Activated CD8-positive, alpha-beta T cell treated with anti-CD3 and anti-CD28 coated beads, Interleukin-2, amount 10 ng/mL, durations not matched to agents 7 days and 5 days (primary cell): Measurements from ENCODE around the gene PDE4B. TPM values are rescaled to one million over a fixed set of nuclear protein-coding genes. Genes with fewer than 3 reads are reported as not detected.

ENCODE experiments used
- ATAC-seq: fragments of 150-1000 bp; cut with Tn5 transposase; one replicate; pipeline ENCODE4 v1.10.0; 2021; ENCODE audit warnings: moderate library complexity
- CTCF ChIA-PET: fragments of 350-600 bp; sonication (Branson Sonifier 250); formaldehyde crosslinking; loops from one replicate; lab custom pipeline; 2021; ENCODE audit warnings: antibody characterized with exemption; lab: Charles Lee
- POLR2A ChIA-PET: fragments of 350-600 bp; sonication (Branson Sonifier 250); formaldehyde crosslinking; loops from one replicate; lab custom pipeline; 2021; ENCODE audit warnings: antibody characterized with exemption; lab: Charles Lee
- DNase-seq: peaks from one replicate; pipeline ENCODE4 v3.0.0-alpha.2; 2020
- H3K27ac Mint-ChIP-seq: one replicate; pipeline ENCODE4 v1.8.0; 2021; ENCODE audit warnings: mild to moderate bottlenecking, mixed read lengths
- H3K27me3 Mint-ChIP-seq: one replicate; pipeline ENCODE4 v1.8.0; 2021; ENCODE audit warnings: low read depth, mixed read lengths
- H3K36me3 Mint-ChIP-seq: one replicate; pipeline ENCODE4 v1.8.0; 2021; ENCODE audit warnings: low read depth, mixed read lengths
- H3K4me1 Mint-ChIP-seq: one replicate; pipeline ENCODE4 v1.8.0; 2021; ENCODE audit warnings: low read depth, mixed read lengths
- H3K4me3 Mint-ChIP-seq: one replicate; pipeline ENCODE4 v1.8.0; 2021; ENCODE audit warnings: mild to moderate bottlenecking, mixed read lengths
- H3K9me3 Mint-ChIP-seq: one replicate; pipeline ENCODE4 v1.8.0; 2022; ENCODE audit warnings: mixed read lengths; ENCODE audit not compliant: insufficient read depth
- total RNA-seq, 2 experiments: library from RNA; stranded (reverse); gene quantifications; one replicate each; pipeline ENCODE4 v1.2.3, GENCODE V29; 2021

Gene PDE4B
- total RNA-seq, 2 experiments from 2014 or later: 21.4 to 24.3 TPM

DNA sequence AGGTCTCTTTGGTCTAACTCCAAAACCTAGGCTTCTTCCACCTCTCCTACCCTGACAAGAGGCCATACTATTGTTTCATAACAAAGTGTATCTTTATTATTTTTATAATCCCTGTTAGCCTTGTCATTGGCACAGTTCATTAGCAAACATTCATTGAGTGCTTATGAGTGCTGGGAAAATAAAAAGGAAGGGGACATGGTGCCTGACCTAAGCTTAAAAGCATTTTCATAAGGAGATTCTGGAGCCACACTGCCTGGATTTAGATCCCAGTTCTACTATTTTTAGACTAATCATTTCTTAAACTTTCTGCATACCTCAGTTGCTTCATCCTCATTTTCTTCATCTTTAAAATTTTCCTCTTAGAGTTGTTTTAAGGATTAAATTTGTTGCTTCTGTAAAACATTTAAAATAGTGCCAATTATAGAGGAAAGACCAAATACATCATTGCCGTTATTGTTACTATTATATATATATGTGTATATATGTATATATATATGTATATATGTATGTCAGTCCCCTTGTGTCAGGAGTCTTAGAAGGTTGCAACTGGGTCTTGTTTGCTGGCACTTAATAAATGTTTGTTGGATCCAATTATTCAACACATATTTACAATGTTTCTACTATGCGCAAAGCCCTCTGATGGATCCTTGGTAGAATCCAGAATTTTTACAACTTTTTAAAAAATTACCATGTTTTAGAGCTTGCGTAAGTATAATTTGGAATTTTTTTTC, 490.4 kb downstream of the PDE4B start:
- ChIA-PET CTCF (interaction anchor here (0.9 to 3.7 kb wide), 25 partner anchors 8 to 163 kb away, joined by 3 to 39 read pairs (median 6); no protein-coding TSS in a partner anchor), POLR2A (interaction anchor here (0.7 to 2.7 kb wide), 7 partner anchors 19 to 163 kb away, joined by 3 to 22 read pairs (median 6); no protein-coding TSS in a partner anchor)
- peaks cover 88% of the 10 kb centered on the region for H3K4me1 Mint-ChIP-seq
- H3K9me3 Mint-ChIP-seq: no peaks in the 10 kb centered on the region
- H3K36me3 Mint-ChIP-seq: peaks cover 8% of the 10 kb centered on the region
- no peak overlapping the region for H3K4me3 Mint-ChIP-seq
- DNase-seq: no peak
- no peaks in the 10 kb centered on the region for H3K27me3 Mint-ChIP-seq
- H3K27ac Mint-ChIP-seq: no peak overlapping the region
- no peak for ATAC-seq

DNA sequence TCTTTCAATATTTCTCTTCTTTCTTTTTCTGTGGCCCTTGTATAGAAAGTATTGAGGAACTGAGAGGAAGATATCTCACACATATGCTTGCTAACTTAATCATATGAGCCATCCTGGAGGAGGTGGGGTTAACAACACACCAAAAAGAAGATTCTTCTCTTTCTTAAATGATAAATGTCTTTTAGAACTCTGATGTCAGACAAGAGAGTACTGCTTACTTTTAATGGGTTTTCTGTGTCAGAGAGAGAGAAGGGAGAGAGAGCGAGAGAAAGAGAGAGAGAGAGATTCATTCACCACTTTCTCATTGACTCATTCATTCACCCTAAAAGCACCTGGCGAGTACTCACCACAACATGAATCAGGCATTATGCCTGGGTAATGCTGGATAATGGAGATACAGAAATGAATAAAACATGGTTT, 490.9 kb downstream of the PDE4B start:
- Mint-ChIP-seq H3K4me1 (peaks cover 88% of the 10 kb centered on the region), H3K4me3 (no peak overlapping the region), H3K9me3 (peaks cover 4% of the 10 kb centered on the region), H3K27me3 (no peaks in the 10 kb centered on the region), H3K27ac (peak overlapping the region; percentile 43), H3K36me3 (peaks cover 9% of the 10 kb centered on the region)
- POLR2A ChIA-PET: interaction anchor here (1.3 to 2.7 kb wide), 2 partner anchors 52 to 53 kb away, joined by 6 to 13 read pairs; no protein-coding TSS in a partner anchor
- ATAC-seq (peak; percentile 35), DNase-seq (no peak)
- CTCF ChIA-PET: interaction anchor here (1.8 to 3.7 kb wide), 8 partner anchors 18 to 162 kb away, joined by 4 to 39 read pairs (median 21); no protein-coding TSS in a partner anchor

DNA sequence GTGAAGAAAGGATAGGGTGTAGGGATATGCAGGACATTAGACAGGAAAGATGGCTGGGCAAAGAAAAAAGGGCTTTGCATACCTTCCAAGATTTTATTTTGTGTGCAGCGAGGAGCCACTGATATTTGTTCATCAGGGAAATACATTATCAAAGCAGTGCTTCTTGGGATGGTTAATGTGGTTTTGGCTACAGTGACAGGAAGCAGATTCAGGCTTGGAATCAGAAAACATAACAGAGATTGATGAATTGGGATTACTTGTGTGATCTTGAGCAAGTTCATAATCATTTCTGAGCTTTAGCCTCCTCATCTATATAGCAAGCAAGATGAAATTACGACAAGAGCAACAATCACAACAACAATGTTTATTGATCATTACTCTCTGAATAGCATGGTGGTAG, 492.1 kb downstream of the PDE4B start:
- CTCF ChIA-PET: interaction anchor here (1.0 to 3.7 kb wide), 4 partner anchors 8 to 161 kb away, joined by 5 to 28 read pairs (median 12); no protein-coding TSS in a partner anchor

DNA sequence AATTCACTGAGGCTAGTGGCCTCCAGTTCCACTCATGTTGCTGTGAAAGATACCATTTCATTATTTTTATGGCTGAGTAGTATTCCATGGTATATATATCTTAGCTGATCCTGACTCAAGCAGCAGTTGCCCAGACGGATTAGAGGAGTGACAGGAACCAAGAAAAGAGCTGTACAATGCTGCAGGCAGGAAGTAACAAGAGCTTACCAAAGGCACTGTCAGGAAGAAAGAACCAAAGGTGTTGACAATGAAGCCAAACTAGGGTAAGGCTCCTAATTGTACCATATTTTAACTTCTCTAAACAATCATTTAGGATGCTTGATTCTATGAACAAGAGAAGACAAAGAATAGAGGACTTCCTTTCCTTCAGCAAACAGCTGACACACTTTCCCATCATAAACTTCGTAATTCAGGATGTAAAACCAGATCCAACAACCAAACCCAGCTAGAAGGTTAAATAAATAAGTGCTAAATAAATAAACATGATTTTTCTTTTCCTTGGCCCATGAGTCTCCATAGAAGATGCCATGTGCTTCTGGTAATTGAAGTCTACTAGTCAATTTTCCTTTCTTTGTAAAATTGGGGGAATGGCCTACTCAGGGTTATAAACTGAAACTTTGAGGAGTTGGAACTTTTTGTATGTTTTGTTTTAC, 493.0 kb downstream of the PDE4B start:
- H3K36me3 Mint-ChIP-seq: peaks cover 6% of the 10 kb centered on the region
- H3K27me3 Mint-ChIP-seq: no peaks in the 10 kb centered on the region
- H3K9me3 Mint-ChIP-seq: peaks cover 9% of the 10 kb centered on the region
- H3K4me3 Mint-ChIP-seq: no peak overlapping the region
- DNase-seq (no peak), ATAC-seq (no peak)
- H3K27ac Mint-ChIP-seq: peak overlapping the region; percentile 75
- POLR2A ChIA-PET: no interaction called here
- CTCF ChIA-PET: interaction anchor here (0.5 to 3.2 kb wide), 14 partner anchors 11 to 1390 kb away, joined by 3 to 18 read pairs (median 4); no protein-coding TSS in a partner anchor
- peaks cover 73% of the 10 kb centered on the region for H3K4me1 Mint-ChIP-seq

More for the DNA sequence above, 492.1 kb downstream of the PDE4B start:
- Mint-ChIP-seq H3K27ac (peak overlapping the region; percentile 17), H3K36me3 (peaks cover 7% of the 10 kb centered on the region), H3K9me3 (peaks cover 9% of the 10 kb centered on the region), H3K4me1 (peaks cover 78% of the 10 kb centered on the region), H3K27me3 (no peaks in the 10 kb centered on the region), H3K4me3 (no peak overlapping the region)
- DNase-seq (no peak), ATAC-seq (no peak)
- POLR2A ChIA-PET: no interaction called here

DNA sequence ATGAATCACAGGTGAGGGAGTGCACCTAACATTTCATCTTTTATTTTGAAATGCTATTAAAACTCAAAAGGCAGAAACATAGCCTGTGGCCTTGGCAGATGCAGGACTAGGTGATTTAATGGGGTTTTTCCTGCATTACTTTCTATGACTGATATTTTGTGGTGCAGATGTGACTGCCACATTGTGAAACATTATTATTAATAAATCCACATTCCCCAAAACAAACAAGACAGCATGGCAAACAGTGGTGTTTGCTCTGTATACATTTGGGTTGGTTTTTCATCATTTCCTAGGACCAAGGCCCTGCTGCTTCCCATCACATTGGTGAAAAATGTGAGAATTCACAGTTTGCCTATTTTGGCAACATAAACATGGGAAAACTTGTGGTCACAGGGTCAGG, 493.6 kb downstream of the PDE4B start:
- Mint-ChIP-seq H3K4me1 (peaks cover 73% of the 10 kb centered on the region), H3K27me3 (no peaks in the 10 kb centered on the region), H3K9me3 (peaks cover 9% of the 10 kb centered on the region), H3K4me3 (no peak overlapping the region), H3K27ac (no peak overlapping the region), H3K36me3 (peaks cover 6% of the 10 kb centered on the region)
- DNase-seq (no peak), ATAC-seq (no peak)
- ChIA-PET CTCF (interaction anchor here (0.6 to 3.2 kb wide), 8 partner anchors 12 to 163 kb away, joined by 3 to 18 read pairs (median 4); no protein-coding TSS in a partner anchor), POLR2A (no interaction called here)

DNA sequence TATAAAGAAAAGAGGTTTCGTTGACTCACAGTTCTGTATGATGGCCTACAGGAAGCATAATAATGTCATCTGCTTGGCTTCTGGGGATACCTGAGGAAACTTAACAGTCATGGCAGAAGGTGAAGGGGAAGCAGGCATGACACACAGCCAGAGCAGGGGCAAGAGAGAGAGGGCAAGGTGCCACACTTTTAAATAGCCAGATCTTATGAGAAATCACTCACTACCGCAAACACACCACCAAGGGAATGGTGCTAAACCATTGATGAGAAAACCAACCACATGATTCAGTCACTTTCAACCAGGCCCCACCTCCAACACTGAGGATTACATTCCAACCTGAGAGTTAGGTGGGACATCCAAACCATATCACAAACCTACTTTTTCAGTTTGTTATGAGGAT, 495.4 kb downstream of the PDE4B start:
- Mint-ChIP-seq H3K9me3 (peaks cover 9% of the 10 kb centered on the region), H3K27ac (no peak overlapping the region), H3K4me1 (peaks cover 61% of the 10 kb centered on the region), H3K4me3 (no peak overlapping the region), H3K36me3 (peaks cover 6% of the 10 kb centered on the region), H3K27me3 (no peaks in the 10 kb centered on the region)
- no peak for ATAC-seq
- DNase-seq: no peak
- CTCF ChIA-PET: interaction anchor here (1.8 kb wide), 1 partner anchor 13 kb away, joined by 10 read pairs; no protein-coding TSS in a partner anchor
- POLR2A ChIA-PET: no interaction called here

DNA sequence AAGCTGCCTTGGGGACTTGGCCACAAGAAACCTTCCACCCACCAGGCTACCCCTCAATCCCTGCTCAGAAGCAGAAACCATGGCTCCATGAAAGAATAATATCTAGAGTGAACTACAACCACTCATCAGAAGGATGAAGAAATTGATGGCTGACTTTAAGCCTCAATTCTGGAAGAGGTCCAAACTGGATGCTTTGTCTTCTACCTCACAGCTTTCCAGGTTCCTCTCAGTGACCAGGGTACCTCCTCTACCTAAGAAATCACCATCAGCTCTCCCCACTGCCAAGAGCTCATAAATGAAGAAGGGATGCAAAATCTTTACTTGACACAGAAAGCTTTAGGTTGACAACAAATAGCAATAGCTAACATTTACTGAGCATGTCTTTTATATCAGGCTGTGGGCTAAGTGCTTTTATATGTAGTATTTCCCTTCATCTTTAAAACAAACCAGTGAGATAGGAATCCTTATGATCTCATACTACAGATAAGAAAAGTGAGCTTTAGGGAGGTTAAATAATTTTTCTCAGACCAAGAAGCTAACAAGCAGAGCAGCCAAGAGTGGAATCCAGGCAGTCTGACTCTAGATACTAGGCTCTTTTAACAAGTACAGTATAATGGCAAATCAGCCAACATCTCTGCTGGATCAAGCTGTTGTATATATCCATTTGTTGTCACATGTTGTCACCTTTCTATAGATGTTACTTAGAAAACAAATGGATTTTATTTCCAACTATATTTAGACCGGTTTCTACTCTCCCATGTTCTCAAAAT, 498.3 kb downstream of the PDE4B start:
- CTCF ChIA-PET: interaction anchor here (1.0 to 1.7 kb wide), 11 partner anchors 8 to 77 kb away, joined by 3 to 8 read pairs (median 4); no protein-coding TSS in a partner anchor
- no peak overlapping the region for H3K27ac Mint-ChIP-seq
- no peak overlapping the region for H3K4me3 Mint-ChIP-seq
- peaks cover 41% of the 10 kb centered on the region for H3K4me1 Mint-ChIP-seq
- peaks cover 9% of the 10 kb centered on the region for H3K9me3 Mint-ChIP-seq
- no peaks in the 10 kb centered on the region for H3K27me3 Mint-ChIP-seq
- DNase-seq (no peak), ATAC-seq (no peak)
- H3K36me3 Mint-ChIP-seq: peaks cover 3% of the 10 kb centered on the region
- POLR2A ChIA-PET: interaction anchor here (0.8 kb wide), 1 partner anchor 41 kb away, joined by 3 read pairs; no protein-coding TSS in a partner anchor

DNA sequence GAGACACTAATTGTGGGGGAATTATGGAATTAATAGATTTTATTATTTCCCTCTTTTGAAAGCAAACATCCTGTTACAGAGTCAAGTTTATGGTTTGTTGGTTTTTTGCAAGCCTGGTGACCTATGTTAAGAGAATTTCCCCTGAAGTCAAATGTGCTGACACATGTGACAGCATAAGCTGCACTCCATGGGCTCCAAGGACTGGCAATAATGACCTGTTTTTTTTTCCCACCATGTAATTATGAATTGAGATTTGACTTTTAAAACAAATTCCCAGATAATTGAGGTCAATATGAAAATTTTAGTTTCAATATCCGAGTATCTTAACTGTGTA, 498.8 kb downstream of the PDE4B start:
- CTCF ChIA-PET: interaction anchor here (1.0 to 1.7 kb wide), 9 partner anchors 9 to 70 kb away, joined by 3 to 8 read pairs (median 5); no protein-coding TSS in a partner anchor
- POLR2A ChIA-PET: interaction anchor here (0.8 kb wide), 1 partner anchor 40 kb away, joined by 3 read pairs; no protein-coding TSS in a partner anchor
- Mint-ChIP-seq H3K4me1 (peaks cover 36% of the 10 kb centered on the region), H3K27me3 (no peaks in the 10 kb centered on the region), H3K27ac (no peak overlapping the region), H3K36me3 (peaks cover 3% of the 10 kb centered on the region), H3K4me3 (no peak overlapping the region), H3K9me3 (peaks cover 9% of the 10 kb centered on the region)
- DNase-seq: no peak
- ATAC-seq: no peak

DNA sequence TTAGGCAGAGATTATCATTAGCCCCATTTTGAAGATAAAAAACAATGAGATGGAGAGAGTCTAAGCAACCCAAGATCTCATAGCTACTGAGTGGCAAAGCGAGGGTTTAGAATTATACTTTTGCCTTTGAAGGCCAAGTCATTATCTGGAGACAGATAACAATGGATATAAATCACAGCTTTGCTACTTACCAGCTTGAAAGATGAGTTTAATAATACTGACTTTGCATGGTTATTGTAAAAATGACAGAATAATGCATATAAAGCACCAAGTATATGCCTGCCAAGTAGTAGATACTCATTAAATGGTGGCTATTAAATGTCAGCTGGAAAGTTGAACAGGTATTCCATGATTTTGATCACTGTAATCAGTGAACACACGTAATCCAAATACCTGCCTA, 499.6 kb downstream of the PDE4B start:
- H3K27ac Mint-ChIP-seq: no peak overlapping the region
- no peaks in the 10 kb centered on the region for H3K27me3 Mint-ChIP-seq
- ChIA-PET POLR2A (no interaction called here), CTCF (interaction anchor here (1.2 to 3.1 kb wide), 10 partner anchors 7 to 154 kb away, joined by 3 to 15 read pairs (median 4); no protein-coding TSS in a partner anchor)
- H3K9me3 Mint-ChIP-seq: peaks cover 9% of the 10 kb centered on the region
- peaks cover 3% of the 10 kb centered on the region for H3K36me3 Mint-ChIP-seq
- H3K4me3 Mint-ChIP-seq: no peak overlapping the region
- no peak for DNase-seq
- peaks cover 32% of the 10 kb centered on the region for H3K4me1 Mint-ChIP-seq
- ATAC-seq: no peak

DNA sequence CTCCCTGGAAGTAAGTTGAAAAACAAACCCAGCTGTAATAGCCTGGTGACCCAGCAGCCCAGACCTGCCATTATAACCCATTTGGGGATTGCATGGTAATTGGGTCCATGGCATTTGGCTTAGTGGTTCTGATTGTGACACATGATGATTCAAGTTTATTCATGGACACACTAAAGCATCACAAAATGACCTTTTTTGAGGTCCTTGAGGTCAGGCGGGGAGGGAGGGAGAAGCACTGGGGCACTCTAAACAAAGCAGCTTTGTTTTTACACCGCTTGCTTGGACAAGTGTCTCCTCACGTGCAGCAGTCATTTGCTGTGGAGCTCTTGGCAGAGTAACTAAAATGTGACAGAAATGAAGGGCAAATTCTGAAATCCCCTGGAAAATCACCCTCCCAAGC, 500.2 kb downstream of the PDE4B start:
- ChIA-PET POLR2A (no interaction called here), CTCF (interaction anchor here (1.3 to 3.1 kb wide), 7 partner anchors 8 to 153 kb away, joined by 3 to 15 read pairs (median 3); no protein-coding TSS in a partner anchor)
- Mint-ChIP-seq H3K27me3 (no peaks in the 10 kb centered on the region), H3K27ac (no peak overlapping the region), H3K4me3 (no peak overlapping the region), H3K9me3 (peaks cover 9% of the 10 kb centered on the region), H3K4me1 (peaks cover 30% of the 10 kb centered on the region), H3K36me3 (peaks cover 2% of the 10 kb centered on the region)
- DNase-seq: no peak
- ATAC-seq: no peak
